ENCODE measurements around the gene HTATIP2.
"Not testable (repeated sequence)": the region's sequence is repeated elsewhere in the genome, so short reads cannot be mapped to it uniquely, and the experiment has no call there.

The HTATIP2 gene

GRCh38 chr11:20365465-20365864 is 2.0 kb downstream of the HTATIP2 start:
- not testable (repeated sequence) for H4K12ac ChIP-seq (ENCODE audit: low read depth, low read length); H3K27me3 ChIP-seq (ENCODE audit: insufficient read depth, low read length); H4K8ac ChIP-seq (ENCODE audit: low read depth, low read length)

GRCh38 chr11:20367313-20367948 is 3.9 kb downstream of the HTATIP2 start:
- H4K12ac ChIP-seq (ENCODE audit: low read depth, low read length) = no peak overlapping the region
- H3K4me3 ChIP-seq (ENCODE audit: low read depth, low read length) = no peak overlapping the region
- peak; percentile 56 to 72 for DNase-seq
- H3K4ac ChIP-seq (ENCODE audit: low read depth, low read length) = no peak overlapping the region
- no peak overlapping the region for H3K23ac ChIP-seq (ENCODE audit: low read length)
- peaks cover 14% of the 10 kb centered on the region for H3K79me1 ChIP-seq (ENCODE audit: low read length)
- H2BK12ac ChIP-seq (ENCODE audit: low read length) = no peak overlapping the region
- H3K9me3 ChIP-seq (ENCODE audit: insufficient read depth, low read depth, low read length) = no peaks in the 10 kb centered on the region
- H3K79me2 ChIP-seq (ENCODE audit: control insufficient read depth, insufficient read depth, low read length, poor library complexity) = peaks cover 3% of the 10 kb centered on the region
- no peak overlapping the region for H2BK5ac ChIP-seq (ENCODE audit: low read depth, low read length, poor library complexity)
- H4K8ac ChIP-seq (ENCODE audit: low read depth, low read length) = no peak overlapping the region
- no peak overlapping the region for H3K14ac ChIP-seq (ENCODE audit: low read length)
- no peak overlapping the region for H3K18ac ChIP-seq (ENCODE audit: low read length)
- H2AK5ac ChIP-seq (ENCODE audit: low read length) = no peak overlapping the region
- H3K4me2 ChIP-seq (ENCODE audit: low read length) = no peak overlapping the region
- H3K36me3 ChIP-seq (ENCODE audit: control insufficient read depth in 1 of 2, insufficient read depth in 2 of 2, low read length in 2 of 2) = peaks cover 0 to 3% of the 10 kb centered on the region in 2 experiments
- no peak overlapping the region for H4K91ac ChIP-seq (ENCODE audit: low read depth, low read length)
- no peak overlapping the region for H2BK120ac ChIP-seq (ENCODE audit: insufficient read depth, low read length, poor library complexity)
- H2AFZ ChIP-seq (ENCODE audit: insufficient read depth, low read length, poor library complexity) = no peak overlapping the region
- H3K27me3 ChIP-seq (ENCODE audit: insufficient read depth, low read length) = no peaks in the 10 kb centered on the region
- WGBS (ENCODE audit: extremely low coverage, insufficient coverage, insufficient read length) = no CpG with 5 or more reads among the region's 9 CpGs
- H3K9ac ChIP-seq (ENCODE audit: low read length) = no peak overlapping the region
- H3K4me1 ChIP-seq (ENCODE audit: control insufficient read depth in 1 of 2, insufficient read depth in 2 of 2, low read length in 2 of 2) = peaks cover 4 to 6% of the 10 kb centered on the region in 2 experiments
- no peak overlapping the region for H3K27ac ChIP-seq (ENCODE audit: low read depth, low read length)

More at GRCh38 chr11:20365465-20365864, 2.0 kb downstream of the HTATIP2 start:
- not testable (repeated sequence) for H3K9ac ChIP-seq (ENCODE audit: low read length); H3K36me3 ChIP-seq (ENCODE audit: control insufficient read depth in 1 of 2, insufficient read depth in 2 of 2, low read length in 2 of 2); H2BK5ac ChIP-seq (ENCODE audit: low read depth, low read length, poor library complexity); H3K4me3 ChIP-seq (ENCODE audit: low read depth, low read length); H3K14ac ChIP-seq (ENCODE audit: low read length); H2AK5ac ChIP-seq (ENCODE audit: low read length); H3K4me1 ChIP-seq (ENCODE audit: control insufficient read depth in 1 of 2, insufficient read depth in 2 of 2, low read length in 2 of 2); H3K9me3 ChIP-seq (ENCODE audit: insufficient read depth, low read depth, low read length); H3K27ac ChIP-seq (ENCODE audit: low read depth, low read length); H3K4ac ChIP-seq (ENCODE audit: low read depth, low read length); H2AFZ ChIP-seq (ENCODE audit: insufficient read depth, low read length, poor library complexity); H4K91ac ChIP-seq (ENCODE audit: low read depth, low read length); H2BK120ac ChIP-seq (ENCODE audit: insufficient read depth, low read length, poor library complexity); H2BK12ac ChIP-seq (ENCODE audit: low read length); H3K79me2 ChIP-seq (ENCODE audit: control insufficient read depth, insufficient read depth, low read length, poor library complexity); H3K23ac ChIP-seq (ENCODE audit: low read length); DNase-seq; H3K4me2 ChIP-seq (ENCODE audit: low read length); H3K18ac ChIP-seq (ENCODE audit: low read length)
- peaks cover 14% of the 10 kb centered on the region for H3K79me1 ChIP-seq (ENCODE audit: low read length)
- no CpG with 5 or more reads among the region's 6 CpGs for WGBS (ENCODE audit: extremely low coverage, insufficient coverage, insufficient read length)

DNA sequence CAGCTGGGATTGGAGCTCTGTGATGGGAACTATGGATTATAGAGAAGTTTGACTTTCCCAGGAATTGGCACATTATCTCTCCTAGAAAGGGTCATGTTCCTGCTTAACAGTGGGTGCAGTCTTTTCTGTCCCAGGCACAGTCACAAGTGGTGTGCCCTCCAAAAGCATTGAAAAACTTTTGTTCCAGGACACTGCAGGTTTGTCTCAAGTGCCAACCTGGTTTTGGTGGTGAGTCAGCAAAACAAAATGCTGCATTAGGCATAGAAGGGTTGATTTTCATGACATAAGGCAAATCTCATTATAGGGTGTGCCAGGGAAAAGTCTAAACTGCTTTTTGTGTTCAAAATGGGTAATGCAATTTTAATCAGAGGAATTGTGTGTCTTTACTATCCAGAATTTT is 4.9 kb downstream of the HTATIP2 start:
- Histone ChIP-seq H3K27me3 (ENCODE audit: insufficient read depth, low read length) (no peaks in the 10 kb centered on the region), H2BK5ac (ENCODE audit: low read depth, low read length, poor library complexity) (no peak overlapping the region), H3K79me2 (ENCODE audit: control insufficient read depth, insufficient read depth, low read length, poor library complexity) (peaks cover 3% of the 10 kb centered on the region), H3K18ac (ENCODE audit: low read length) (no peak overlapping the region), H3K4me2 (ENCODE audit: low read length) (no peak overlapping the region), H3K23ac (ENCODE audit: low read length) (no peak overlapping the region), H2AFZ (ENCODE audit: insufficient read depth, low read length, poor library complexity) (no peak overlapping the region), H2BK12ac (ENCODE audit: low read length) (no peak overlapping the region), H3K36me3 (ENCODE audit: control insufficient read depth in 1 of 2, insufficient read depth in 2 of 2, low read length in 2 of 2) (peaks cover 2 to 3% of the 10 kb centered on the region in 2 experiments), H3K79me1 (ENCODE audit: low read length) (peaks cover 12% of the 10 kb centered on the region), H4K8ac (ENCODE audit: low read depth, low read length) (no peak overlapping the region), H2BK120ac (ENCODE audit: insufficient read depth, low read length, poor library complexity) (no peak overlapping the region), H3K14ac (ENCODE audit: low read length) (no peak overlapping the region), H4K91ac (ENCODE audit: low read depth, low read length) (no peak overlapping the region), H3K4ac (ENCODE audit: low read depth, low read length) (no peak overlapping the region), H4K12ac (ENCODE audit: low read depth, low read length) (no peak overlapping the region), H3K9ac (ENCODE audit: low read length) (no peak overlapping the region), H3K27ac (ENCODE audit: low read depth, low read length) (no peak overlapping the region), H3K4me1 (ENCODE audit: control insufficient read depth in 1 of 2, insufficient read depth in 2 of 2, low read length in 2 of 2) (peaks cover 4 to 6% of the 10 kb centered on the region in 2 experiments), H3K4me3 (ENCODE audit: low read depth, low read length) (no peak overlapping the region), H3K9me3 (ENCODE audit: insufficient read depth, low read depth, low read length) (no peaks in the 10 kb centered on the region), H2AK5ac (ENCODE audit: low read length) (no peak overlapping the region)
- no peak for DNase-seq

- Histone ChIP-seq H3K4ac (ENCODE audit: low read depth, low read length) (no peak overlapping the region), H3K27me3 (ENCODE audit: insufficient read depth, low read length) (no peaks in the 10 kb centered on the region), H4K91ac (ENCODE audit: low read depth, low read length) (no peak overlapping the region), H3K18ac (ENCODE audit: low read length) (no peak overlapping the region), H4K8ac (ENCODE audit: low read depth, low read length) (no peak overlapping the region), H3K79me1 (ENCODE audit: low read length) (peaks cover 1% of the 10 kb centered on the region), H2BK5ac (ENCODE audit: low read depth, low read length, poor library complexity) (no peak overlapping the region), H3K36me3 (ENCODE audit: control insufficient read depth in 1 of 2, insufficient read depth in 2 of 2, low read length in 2 of 2) (peaks cover 2 to 3% of the 10 kb centered on the region in 2 experiments), H3K4me1 (ENCODE audit: control insufficient read depth in 1 of 2, insufficient read depth in 2 of 2, low read length in 2 of 2) (peaks cover 3 to 5% of the 10 kb centered on the region in 2 experiments), H3K79me2 (ENCODE audit: control insufficient read depth, insufficient read depth, low read length, poor library complexity) (no peaks in the 10 kb centered on the region), H3K23ac (ENCODE audit: low read length) (no peak overlapping the region), H3K4me3 (ENCODE audit: low read depth, low read length) (no peak overlapping the region), H2BK12ac (ENCODE audit: low read length) (no peak overlapping the region), H3K27ac (ENCODE audit: low read depth, low read length) (no peak overlapping the region), H3K14ac (ENCODE audit: low read length) (no peak overlapping the region), H3K9ac (ENCODE audit: low read length) (no peak overlapping the region), H3K4me2 (ENCODE audit: low read length) (no peak overlapping the region), H4K12ac (ENCODE audit: low read depth, low read length) (no peak overlapping the region), H2AFZ (ENCODE audit: insufficient read depth, low read length, poor library complexity) (no peak overlapping the region), H2AK5ac (ENCODE audit: low read length) (no peak overlapping the region), H3K9me3 (ENCODE audit: insufficient read depth, low read depth, low read length) (no peaks in the 10 kb centered on the region), H2BK120ac (ENCODE audit: insufficient read depth, low read length, poor library complexity) (no peak overlapping the region)
- DNase-seq = no peak
Observed at GRCh38 chr11:20369826-20370225, 6.3 kb downstream of the HTATIP2 start.
